NB4 (cell line): ENCODE results near the gene CTXN1.
A peak's percentile ranks its signal among the peaks of the same experiment; 100 is the strongest.

Experiments used
- DNase-seq: peaks from one replicate; pipeline ENCODE4 v3.0.0; 2010; ENCODE audit warnings: low read depth
- H3K4me3 ChIP-seq: one replicate; pipeline ENCODE4 v1.5.1; 2011; ENCODE audit warnings: mild to moderate bottlenecking, low read depth, low read length, moderate library complexity
- CTCF ChIP-seq: IDR thresholded peaks from one replicate; pipeline ENCODE4 v1.5.1; 2012; ENCODE audit warnings: low read depth, low read length
- MAX ChIP-seq: IDR thresholded peaks from 2 replicates; pipeline ENCODE4 v1.6.1; 2011; ENCODE audit warnings: low read depth, low read length
- MYC ChIP-seq: IDR thresholded peaks from 2 replicates; pipeline ENCODE4 v1.6.1; 2011; ENCODE audit warnings: low read depth, low read length
- POLR2A ChIP-seq: IDR thresholded peaks from 2 replicates; pipeline ENCODE4 v1.6.1; 2011; ENCODE audit warnings: mild to moderate bottlenecking; ENCODE audit not compliant: insufficient read length; ENCODE audit errors: extremely low read depth

CTXN1 gene

GRCh38 chr19:7953576-7953975 lies 27.6 kb upstream of the CTXN1 start:
- DNase-seq, result peak; percentile 25
- H3K4me3 ChIP-seq, result no peak overlapping the region
- no peak for TF ChIP-seq MYC
- no peak for TF ChIP-seq MAX

GRCh38 chr19:7953060-7953459 lies 27.1 kb upstream of the CTXN1 start:
- DNase-seq, result peak; percentile 44
- H3K4me3 ChIP-seq, result no peak overlapping the region
- no peak for TF ChIP-seq MYC
- TF ChIP-seq MAX, result no peak
- no peak for TF ChIP-seq POLR2A
- no peak for TF ChIP-seq CTCF

GRCh38 chr19:7947939-7948338 lies 22.0 kb upstream of the CTXN1 start:
- no peak for TF ChIP-seq MYC
- no peak for TF ChIP-seq POLR2A
- no peak for TF ChIP-seq CTCF
- no peak for TF ChIP-seq MAX
- no peak overlapping the region for H3K4me3 ChIP-seq
- no peak for DNase-seq

- peak overlapping the region; percentile 85 for H3K4me3 ChIP-seq
- peak; percentile 99 for DNase-seq
- no peak for TF ChIP-seq POLR2A
- peak; percentile 45; the same call in 1 of the 2 replicates for TF ChIP-seq MYC
- peak; percentile 78 for TF ChIP-seq CTCF
- TF ChIP-seq MAX, result peak; percentile 50
Observed at GRCh38 chr19:7944177-7944761, 18.3 kb upstream of the CTXN1 start.

GRCh38 chr19:7943444-7944176 lies 17.7 kb upstream of the CTXN1 start, which contains the start of gene TIMM44:
Gene TIMM44 (minus strand): TSS chr19:7943666. CDS start chr19:7943651, 15 bp downstream.
- peak; percentile 100 for DNase-seq
- TF ChIP-seq MYC (peak; percentile 94; the same call in 1 of the 2 replicates), CTCF (no peak), POLR2A (peak; percentile 97), MAX (peak; percentile 98)
- peak within 1 kb of the TSS; percentile 99 for H3K4me3 ChIP-seq

GRCh38 chr19:7942981-7943443 lies 17.1 kb upstream of the CTXN1 start:
- peak overlapping the region; percentile 99 for H3K4me3 ChIP-seq
- TF ChIP-seq MYC, result no peak
- no peak for TF ChIP-seq POLR2A
- no peak for TF ChIP-seq CTCF
- no peak for TF ChIP-seq MAX
- DNase-seq, result no peak
